AG09319 (cell line): ENCODE results near the gene GALNS.

Experiments
- DNase-seq: peaks from one replicate; pipeline ENCODE4 v3.0.0-alpha.2; 2010; ENCODE audit warnings: low read depth; ENCODE audit errors: extremely low read depth
- CTCF ChIP-seq: IDR thresholded peaks from 2 replicates; pipeline ENCODE4 v1.5.1; 2011; ENCODE audit warnings: low read depth, mild to moderate bottlenecking, inconsistent platforms, low read length, moderate library complexity

Gene GALNS

GRCh38 chr16:88866151-88866920 lies 9.6 kb upstream of the GALNS start, which contains the start of gene PABPN1L:
Gene PABPN1L (minus strand): TSS chr16:88866660. CDS start chr16:88866606, 54 bp downstream.
- TF ChIP-seq CTCF, result no peak
- DNase-seq, result no peak

GRCh38 chr16:88865742-88866141 lies 9.0 kb upstream of the GALNS start:
- DNase-seq, result no peak
- no peak for TF ChIP-seq CTCF

- no peak for DNase-seq
- no peak for TF ChIP-seq CTCF
Observed at GRCh38 chr16:88865310-88865709, 8.6 kb upstream of the GALNS start.

- no peak for TF ChIP-seq CTCF
- no peak for DNase-seq
Observed at GRCh38 chr16:88864521-88864920, 7.8 kb upstream of the GALNS start.

- no peak for DNase-seq
Observed at GRCh38 chr16:88864099-88864498, 7.4 kb upstream of the GALNS start.

GRCh38 chr16:88863426-88863825 lies 6.7 kb upstream of the GALNS start:
- DNase-seq, result no peak
- no peak for TF ChIP-seq CTCF

More at GRCh38 chr16:88864099-88864498, 7.4 kb upstream of the GALNS start:
- no peak for TF ChIP-seq CTCF

GRCh38 chr16:88862968-88863367 lies 6.2 kb upstream of the GALNS start:
- no peak for DNase-seq
- no peak for TF ChIP-seq CTCF
